GM19099 (cell line): ENCODE results near the gene MIDN.

Experiments used
- POLR2A ChIP-seq: IDR thresholded peaks from 3 replicates; pipeline ENCODE4 v1.6.1; 2011; ENCODE audit warnings: low read depth; ENCODE audit not compliant: insufficient read length; ENCODE audit errors: extremely low read depth

MIDN gene

DNA sequence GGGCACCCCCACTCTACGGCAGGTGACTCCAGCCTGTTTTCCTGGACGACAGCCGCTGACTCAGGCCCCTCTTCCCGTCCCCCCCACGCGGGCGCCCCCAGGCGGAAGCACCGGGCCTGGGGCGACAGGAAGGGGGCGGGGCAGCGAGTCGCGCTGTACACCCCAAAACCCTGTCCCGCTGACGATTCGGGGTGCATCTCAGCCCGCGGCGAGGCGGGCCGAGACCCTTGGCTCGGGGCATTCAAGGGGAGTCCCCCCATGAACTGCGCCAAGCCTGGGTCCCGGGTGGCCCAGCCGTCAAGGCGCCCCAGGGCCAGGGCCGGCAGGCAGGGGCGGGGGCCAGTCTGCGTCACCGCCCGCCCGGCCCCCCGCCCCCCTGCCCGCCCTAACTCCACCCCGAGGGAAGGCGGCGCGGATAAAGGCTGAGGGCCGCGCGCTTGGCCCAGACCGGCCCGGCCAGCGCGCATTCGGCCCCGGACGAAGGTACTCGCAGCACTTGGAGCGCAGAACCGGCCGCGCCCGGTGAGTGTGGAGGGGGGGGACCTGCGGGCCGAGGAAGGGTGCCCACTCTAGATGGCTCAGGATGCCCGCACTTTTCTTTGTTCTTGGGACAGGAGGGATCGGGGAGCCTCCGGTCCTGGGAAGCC lies at the start of gene MIDN:
MIDN (plus strand) TSS at position 445 of the 647 bp plus-strand sequence. CDS start 1,714 bp downstream, outside the sequence.
- peak; percentile 95 for TF ChIP-seq POLR2A

DNA sequence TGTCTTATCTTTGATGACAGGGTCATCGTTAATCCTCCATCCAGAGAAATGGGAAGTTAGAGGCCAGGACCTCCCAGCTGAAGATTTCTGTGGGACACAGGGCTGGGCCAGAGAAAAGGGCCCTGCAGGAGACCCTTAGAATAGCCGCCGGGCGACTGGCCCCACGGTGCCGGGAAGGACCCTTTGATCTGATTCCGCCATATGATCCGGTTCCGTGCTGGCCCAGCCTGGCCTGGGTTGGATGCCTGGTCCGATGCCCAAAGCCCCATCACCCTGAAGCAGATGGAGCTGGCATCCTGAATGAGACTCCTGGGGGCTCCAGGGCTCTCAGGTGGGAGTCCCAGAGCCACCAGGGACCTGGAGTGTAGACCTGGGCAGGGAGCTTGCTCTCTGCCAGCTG lies 48.9 kb upstream of the MIDN start:
- no peak for TF ChIP-seq POLR2A

DNA sequence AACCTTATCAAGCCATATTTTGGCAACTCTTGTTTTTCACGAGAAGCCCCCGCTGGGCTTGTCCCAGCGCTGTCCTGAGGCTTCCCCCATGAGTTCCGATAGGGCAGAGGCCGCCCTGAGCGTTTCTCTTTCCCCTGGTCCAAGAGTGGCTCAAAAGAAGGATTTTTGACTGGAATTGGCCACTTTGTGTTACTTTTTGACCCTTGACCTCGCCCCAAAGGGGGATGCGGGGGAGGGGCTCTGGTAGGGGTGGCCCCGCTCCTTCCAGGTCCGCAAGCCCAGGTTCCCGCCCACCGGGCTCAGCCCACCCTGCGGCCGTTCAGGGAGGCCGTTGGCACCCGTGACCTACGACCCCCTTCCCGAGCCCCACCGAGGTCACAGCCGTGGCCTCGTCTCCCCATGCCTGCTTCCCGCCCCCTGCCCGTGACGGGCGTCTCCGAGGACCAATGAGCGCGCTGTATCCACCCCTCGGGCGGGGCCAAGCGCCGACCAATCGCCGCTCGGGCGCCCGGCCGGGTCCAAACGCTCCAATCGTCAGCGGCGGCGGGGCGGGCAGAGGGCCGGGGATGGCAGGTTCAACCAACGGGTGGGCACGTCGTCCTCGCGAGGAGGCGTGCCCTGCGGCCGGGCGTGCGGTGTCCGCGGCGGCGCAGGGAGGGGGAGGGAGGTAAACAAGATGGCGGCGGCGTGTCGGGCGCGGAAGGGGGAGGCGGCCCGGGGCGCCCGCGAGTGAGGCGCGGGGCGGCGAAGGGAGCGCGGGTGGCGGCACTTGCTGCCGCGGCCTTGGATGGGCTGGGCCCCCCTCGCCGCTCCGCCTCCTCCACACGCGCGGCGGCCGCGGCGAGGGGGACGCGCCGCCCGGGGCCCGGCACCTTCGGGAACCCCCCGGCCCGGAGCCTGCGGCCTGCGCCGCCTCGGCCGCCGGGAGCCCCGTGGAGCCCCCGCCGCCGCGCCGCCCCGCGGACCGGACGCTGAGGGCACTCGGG lies 43.0 kb upstream of the MIDN start, which contains the start of gene STK11:
STK11 (plus strand) TSS at position 665 of the 986 bp plus-strand sequence. CDS start 1,136 bp downstream, outside the sequence.
- TF ChIP-seq POLR2A: peak; percentile 76

DNA sequence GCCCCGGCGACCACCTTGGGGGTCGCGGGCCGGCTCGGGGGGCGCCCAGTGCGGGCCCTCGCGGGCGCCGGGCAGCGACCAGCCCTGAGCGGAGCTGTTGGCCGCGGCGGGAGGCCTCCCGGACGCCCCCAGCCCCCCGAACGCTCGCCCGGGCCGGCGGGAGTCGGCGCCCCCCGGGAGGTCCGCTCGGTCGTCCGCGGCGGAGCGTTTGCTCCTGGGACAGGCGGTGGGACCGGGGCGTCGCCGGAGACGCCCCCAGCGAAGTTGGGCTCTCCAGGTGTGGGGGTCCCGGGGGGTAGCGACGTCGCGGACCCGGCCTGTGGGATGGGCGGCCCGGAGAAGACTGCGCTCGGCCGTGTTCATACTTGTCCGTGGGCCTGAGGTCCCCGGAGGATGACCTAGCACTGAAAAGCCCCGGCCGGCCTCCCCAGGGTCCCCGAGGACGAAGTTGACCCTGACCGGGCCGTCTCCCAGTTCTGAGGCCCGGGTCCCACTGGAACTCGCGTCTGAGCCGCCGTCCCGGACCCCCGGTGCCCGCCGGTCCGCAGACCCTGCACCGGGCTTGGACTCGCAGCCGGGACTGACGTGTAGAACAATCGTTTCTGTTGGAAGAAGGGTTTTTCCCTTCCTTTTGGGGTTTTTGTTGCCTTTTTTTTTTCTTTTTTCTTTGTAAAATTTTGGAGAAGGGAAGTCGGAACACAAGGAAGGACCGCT lies 42.1 kb upstream of the MIDN start:
- no peak for TF ChIP-seq POLR2A

DNA sequence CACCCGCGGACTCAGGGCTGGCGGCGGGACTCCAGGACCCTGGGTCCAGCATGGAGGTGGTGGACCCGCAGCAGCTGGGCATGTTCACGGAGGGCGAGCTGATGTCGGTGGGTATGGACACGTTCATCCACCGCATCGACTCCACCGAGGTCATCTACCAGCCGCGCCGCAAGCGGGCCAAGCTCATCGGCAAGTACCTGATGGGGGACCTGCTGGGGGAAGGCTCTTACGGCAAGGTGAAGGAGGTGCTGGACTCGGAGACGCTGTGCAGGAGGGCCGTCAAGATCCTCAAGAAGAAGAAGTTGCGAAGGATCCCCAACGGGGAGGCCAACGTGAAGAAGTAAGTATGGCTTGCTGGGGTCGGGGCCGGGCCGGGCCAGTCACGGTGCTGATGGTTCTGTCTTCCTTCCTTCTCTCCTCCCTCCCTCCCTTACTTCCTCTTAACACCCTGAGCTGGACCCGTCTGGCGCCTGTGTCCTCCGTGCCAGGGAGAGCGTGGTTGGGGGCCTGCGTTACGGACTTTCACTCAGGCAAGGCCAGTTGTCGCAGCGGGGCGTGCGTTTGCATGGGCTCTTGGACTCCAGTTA lies 41.4 kb upstream of the MIDN start:
- no peak for TF ChIP-seq POLR2A

DNA sequence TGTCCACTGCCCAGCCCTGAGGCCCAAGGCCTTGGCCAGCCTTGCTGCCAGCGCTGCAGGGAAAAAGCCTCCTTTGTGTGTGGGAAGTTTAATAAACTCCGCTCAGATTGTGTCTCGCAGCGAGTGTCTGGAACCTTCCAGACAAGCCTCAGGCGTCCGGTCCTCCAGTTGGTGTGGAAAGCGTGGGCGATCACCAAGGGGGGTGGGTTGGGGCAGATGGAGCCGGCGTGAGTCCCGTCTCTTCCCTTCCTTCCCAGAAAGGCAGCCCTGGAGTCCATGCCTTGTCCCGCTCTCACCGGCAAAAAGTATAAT lies 38.2 kb upstream of the MIDN start:
- no peak for TF ChIP-seq POLR2A

DNA sequence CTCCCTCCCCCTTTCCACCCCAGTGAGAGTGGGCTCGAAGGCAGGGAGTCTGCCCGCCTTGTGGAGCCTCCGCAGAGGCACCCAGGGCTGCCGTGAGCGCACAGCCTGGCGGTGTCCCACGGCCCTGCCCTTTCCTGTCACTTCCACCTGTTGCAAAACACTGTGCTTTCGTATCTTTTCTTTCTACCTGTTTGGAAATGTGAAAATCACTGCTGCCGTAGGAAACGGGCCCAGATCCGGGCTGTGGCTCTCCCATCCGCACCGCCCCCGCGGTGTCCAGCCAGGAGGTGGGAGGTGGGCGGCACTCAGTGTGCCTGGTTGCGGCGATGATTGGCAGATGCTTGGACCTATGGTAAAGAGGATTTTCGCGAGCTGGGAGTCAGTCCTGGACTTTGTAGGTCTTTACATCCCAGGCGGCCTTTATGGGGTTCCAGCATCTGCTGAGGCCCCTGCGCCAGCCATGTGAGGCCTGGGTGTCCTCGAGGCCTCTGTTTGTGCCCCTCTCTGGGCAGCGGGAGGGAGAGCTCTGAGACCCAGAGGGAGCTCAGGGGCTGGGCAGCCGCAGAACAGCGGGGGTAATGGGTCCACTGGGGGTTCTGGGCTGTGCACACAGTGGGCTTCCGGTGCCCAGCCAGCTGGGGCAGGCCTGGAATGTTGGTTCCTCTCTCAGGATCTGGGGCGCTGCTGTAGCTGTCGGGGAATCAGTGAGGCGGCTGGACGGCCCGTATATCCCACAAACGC lies 36.7 kb upstream of the MIDN start:
- no peak for TF ChIP-seq POLR2A

DNA sequence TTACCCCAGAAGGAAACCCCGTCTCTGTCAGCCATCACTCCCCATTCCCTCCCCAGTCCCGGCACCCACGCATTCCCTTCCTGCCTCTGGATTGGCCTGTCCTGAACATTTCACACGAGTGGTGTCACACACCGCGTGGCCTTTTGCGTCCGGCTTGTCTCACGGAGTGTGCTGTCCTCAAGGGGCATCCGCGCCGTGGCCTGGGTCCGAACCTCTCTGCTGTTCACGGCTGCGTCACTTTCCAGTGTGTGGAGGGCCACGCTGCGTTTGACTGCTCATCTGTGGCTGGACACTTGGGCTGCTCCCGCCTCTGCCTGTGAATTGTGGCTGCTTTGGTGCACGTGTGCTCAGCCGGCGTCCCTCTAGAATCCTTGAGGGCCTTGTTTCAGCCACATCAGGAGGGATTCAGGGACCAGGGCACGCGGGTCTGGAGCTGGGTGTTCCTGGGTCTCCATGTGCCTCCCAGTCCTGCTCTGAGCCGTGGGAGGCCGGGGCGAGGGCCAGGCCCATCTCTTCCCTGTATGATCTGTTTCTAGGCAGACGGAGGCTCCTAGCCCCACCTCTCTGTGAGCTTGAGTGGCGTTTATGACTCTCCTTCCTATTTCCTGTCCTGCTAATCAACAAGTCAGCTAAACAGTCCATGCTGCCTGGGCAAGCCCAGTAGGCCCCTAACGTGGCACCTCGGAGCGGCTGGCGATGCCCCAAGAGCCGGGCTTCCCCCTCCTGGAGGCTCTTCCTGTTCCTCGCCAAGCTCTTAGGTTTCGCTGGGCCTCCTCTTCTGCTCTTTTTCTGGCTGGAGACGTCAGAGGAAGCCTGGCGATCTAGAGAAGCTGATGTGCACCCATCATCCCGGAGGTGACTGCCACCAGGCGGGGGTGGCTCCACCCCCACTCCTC lies 34.7 kb upstream of the MIDN start:
- peak; percentile 20 for TF ChIP-seq POLR2A

DNA sequence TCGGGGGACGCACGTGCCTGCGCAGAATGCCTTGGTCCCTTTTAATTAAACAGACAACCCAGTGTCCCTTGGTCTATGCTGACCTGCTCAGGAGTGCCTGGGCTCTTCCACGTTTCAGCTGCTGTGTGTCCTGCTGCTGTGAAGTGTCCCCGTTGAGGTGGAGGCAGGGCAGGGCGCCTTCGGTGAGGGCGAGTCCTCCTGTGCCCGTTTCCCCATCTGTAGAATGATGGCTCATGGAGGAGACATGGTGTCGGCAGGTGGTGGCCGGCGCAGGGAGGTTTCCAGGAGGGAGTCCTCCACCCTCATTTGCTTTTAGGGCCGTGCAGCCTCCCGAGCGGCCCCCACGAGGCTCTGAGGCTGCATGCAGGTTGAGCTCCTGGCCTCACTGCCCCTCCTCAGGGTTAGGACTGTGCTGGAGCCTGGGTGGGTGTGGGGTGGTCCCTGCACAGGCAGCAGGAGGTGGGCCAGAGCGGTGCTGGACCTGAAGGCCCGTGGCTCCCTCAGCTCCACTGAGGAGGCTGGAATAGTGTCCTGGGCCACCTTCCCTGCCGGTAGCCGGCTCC lies 34.0 kb upstream of the MIDN start:
- no peak for TF ChIP-seq POLR2A

DNA sequence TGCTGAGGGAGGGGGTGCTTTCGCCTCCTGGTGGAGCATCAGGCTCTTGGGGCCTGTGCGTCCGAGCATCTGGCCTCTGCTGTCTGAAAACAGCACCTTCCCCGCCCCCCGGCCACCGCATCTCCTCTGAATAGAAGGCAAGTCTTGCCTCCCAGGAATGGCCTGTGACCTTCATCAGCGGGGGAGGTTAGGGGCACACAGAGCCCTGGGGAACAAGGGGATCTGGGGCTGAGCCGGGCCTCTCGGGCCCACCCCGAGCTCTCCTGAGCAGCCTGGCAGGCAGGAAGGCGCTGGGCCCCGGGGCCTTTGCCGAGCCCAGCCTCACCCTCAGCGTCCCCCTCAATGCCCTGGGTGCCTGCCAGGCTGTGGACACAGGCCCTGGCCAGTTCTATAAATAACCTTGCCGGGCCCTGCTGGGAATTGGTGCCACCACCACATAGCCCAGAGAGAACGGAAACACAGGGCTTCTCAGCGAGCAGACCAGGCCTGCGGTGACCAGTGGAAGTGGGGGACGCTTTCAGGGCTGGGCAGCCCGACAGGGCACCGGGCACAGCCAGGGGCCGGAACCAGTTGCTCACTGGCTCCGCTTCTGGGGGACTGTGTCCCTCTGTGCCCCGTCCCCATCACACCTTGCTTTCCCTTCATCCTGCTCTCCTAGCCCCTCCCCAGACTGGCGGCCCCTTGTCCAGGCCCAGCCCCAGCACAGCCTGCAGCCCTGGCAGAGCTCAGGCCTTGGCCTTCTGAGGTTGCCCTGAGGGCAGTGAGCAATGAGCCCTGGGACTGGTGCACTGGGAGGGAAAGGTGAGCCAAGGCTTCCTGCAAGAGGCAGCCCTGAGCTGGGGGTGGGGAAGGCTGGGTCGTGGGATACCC lies 33.3 kb upstream of the MIDN start:
- no peak for TF ChIP-seq POLR2A

DNA sequence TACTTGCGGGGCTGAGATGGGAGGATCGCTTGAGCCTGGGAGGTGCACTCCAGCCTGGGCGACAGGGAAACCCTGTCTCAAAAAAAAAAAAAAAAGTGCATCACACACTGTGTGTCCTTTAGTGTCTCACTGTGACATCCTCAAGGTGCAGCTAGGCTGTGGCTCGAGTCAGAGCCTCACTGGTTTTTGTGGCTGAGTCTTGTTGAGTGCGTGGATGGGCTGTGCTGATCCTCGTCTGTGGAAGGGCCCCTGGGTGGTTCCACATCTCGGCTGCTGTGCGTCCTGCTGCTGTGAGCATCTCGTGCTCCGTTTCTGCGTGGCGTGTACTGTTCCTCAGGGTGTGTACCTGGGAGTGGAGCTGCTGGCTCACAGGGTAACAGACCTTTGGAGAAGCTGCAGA lies 31.6 kb upstream of the MIDN start:
- TF ChIP-seq POLR2A: no peak

DNA sequence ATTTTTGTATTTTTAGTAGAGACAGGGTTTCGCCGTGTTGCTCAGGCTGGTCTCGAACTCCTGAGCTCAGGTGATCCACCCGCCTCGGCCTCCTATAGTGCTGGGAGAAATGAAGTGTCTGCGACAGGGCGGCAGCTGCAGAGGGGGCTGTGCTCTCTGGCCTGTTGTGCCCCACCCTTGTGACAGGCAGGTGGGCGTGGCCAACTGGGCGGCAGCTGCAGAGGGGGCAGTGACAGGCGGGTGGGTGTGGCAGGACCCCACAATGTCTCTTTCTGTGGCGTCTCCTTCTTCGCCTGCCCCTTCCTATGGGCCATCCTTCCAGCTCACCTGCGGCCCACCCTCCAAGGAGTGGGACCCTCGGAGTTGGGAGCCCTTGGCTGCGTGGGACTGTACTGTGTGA lies 31.0 kb upstream of the MIDN start:
- TF ChIP-seq POLR2A: no peak
